SK-N-MC (cell line): ENCODE data around the gene NIT1.
A peak's percentile ranks its signal among the peaks of the same experiment; 100 is the strongest.

Source experiments
- DNase-seq: peaks from one replicate; pipeline ENCODE4 v3.0.0-alpha.2; 2011; ENCODE audit warnings: low read depth, low spot score
- H3K27ac ChIP-seq: fragments of 200-600 bp; sonication (generic); 2 replicates; pipeline ENCODE4 v1.5.1; 2016; ENCODE audit warnings: mixed run types
- H3K36me3 ChIP-seq: fragments of 200-600 bp; sonication (generic); 2 replicates; pipeline ENCODE4 v1.6.1; 2017; ENCODE audit warnings: antibody characterized with exemption, low read length, mixed read lengths; ENCODE audit not compliant: insufficient read depth
- H3K4me3 ChIP-seq: fragments of 200-600 bp; sonication (generic); 2 replicates; pipeline ENCODE4 v1.5.1; 2016
- H3K9ac ChIP-seq: fragments of 200-600 bp; sonication (generic); 2 replicates; pipeline ENCODE4 v1.8.0; 2017; ENCODE audit warnings: mixed run types, mixed read lengths; ENCODE audit not compliant: insufficient read length
- H3K9me3 ChIP-seq: fragments of 200-600 bp; sonication (generic); 2 replicates; pipeline ENCODE4 v1.6.1; 2017; ENCODE audit warnings: low read depth, mild to moderate bottlenecking, antibody characterized with exemption, low read length, moderate library complexity, mixed read lengths
- EZH2 ChIP-seq: fragments of 200-600 bp; sonication (generic); IDR thresholded peaks from one replicate; pipeline ENCODE4 v1.6.1; 2017; ENCODE audit warnings: antibody characterized with exemption
- FOXP2 ChIP-seq: optimal IDR thresholded peaks from 2 replicates; pipeline ENCODE3; 2011; ENCODE audit warnings: mild to moderate bottlenecking, moderate library complexity; ENCODE audit not compliant: insufficient read depth; ENCODE audit errors: extremely low read length, control extremely low read depth
- POLR2AphosphoS5 ChIP-seq: IDR thresholded peaks from 2 replicates; pipeline ENCODE4 v1.6.1; 2012; ENCODE audit warnings: mild to moderate bottlenecking, low read depth, low read length, borderline replicate concordance

NIT1 gene

GRCh38 chr1:161098210-161099068 is 19.5 kb upstream of the NIT1 start, which contains the start of gene KLHDC9:
Gene KLHDC9, plus strand, starts transcription at chr1:161098361. Its CDS starts 175 bp downstream, at chr1:161098536.
- H3K4me3 ChIP-seq = no peak within 1 kb of the TSS
- DNase-seq = no peak
- no peak within 1 kb of the TSS for H3K9ac ChIP-seq
- peaks cover 24% of the 10 kb centered on the region for H3K36me3 ChIP-seq
- TF ChIP-seq EZH2 = no peak
- TF ChIP-seq POLR2AphosphoS5 = no peak
- no peak for TF ChIP-seq FOXP2
- no peak within 1 kb of the TSS for H3K27ac ChIP-seq
- H3K9me3 ChIP-seq = no peaks in the 10 kb centered on the region

GRCh38 chr1:161099090-161099802 is 18.7 kb upstream of the NIT1 start:
- no peak for DNase-seq
- H3K27ac ChIP-seq = no peak overlapping the region
- peaks cover 24% of the 10 kb centered on the region for H3K36me3 ChIP-seq
- H3K9ac ChIP-seq = no peak overlapping the region
- H3K9me3 ChIP-seq = no peaks in the 10 kb centered on the region
- no peak overlapping the region for H3K4me3 ChIP-seq
- no peak for TF ChIP-seq FOXP2
- TF ChIP-seq EZH2 = no peak
- no peak for TF ChIP-seq POLR2AphosphoS5

- H3K36me3 ChIP-seq = peaks cover 24% of the 10 kb centered on the region
- DNase-seq = no peak
- H3K9me3 ChIP-seq = no peaks in the 10 kb centered on the region
- no peak overlapping the region for H3K9ac ChIP-seq
- H3K4me3 ChIP-seq = no peak overlapping the region
- H3K27ac ChIP-seq = 0 out of 2 replicates have a peak overlapping the region, but pooled peaks have one; percentile 3
- TF ChIP-seq POLR2AphosphoS5 (no peak), FOXP2 (no peak), EZH2 (no peak)
These were observed 17.3 kb upstream of the NIT1 start for GRCh38 chr1:161100556-161100955.

GRCh38 chr1:161106431-161106830 is 11.5 kb upstream of the NIT1 start:
- Histone ChIP-seq H3K4me3 (no peak overlapping the region), H3K36me3 (peaks cover 17% of the 10 kb centered on the region; the same call in 1 of the 2 replicates), H3K9ac (no peak overlapping the region), H3K27ac (no peak overlapping the region), H3K9me3 (no peaks in the 10 kb centered on the region)
- DNase-seq = no peak
- TF ChIP-seq FOXP2 (no peak), EZH2 (no peak), POLR2AphosphoS5 (no peak)

GRCh38 chr1:161111117-161111516 is 6.8 kb upstream of the NIT1 start:
- Histone ChIP-seq H3K9me3 (no peaks in the 10 kb centered on the region), H3K27ac (no peak overlapping the region), H3K36me3 (peaks cover 24% of the 10 kb centered on the region), H3K9ac (no peak overlapping the region), H3K4me3 (no peak overlapping the region)
- TF ChIP-seq POLR2AphosphoS5 (no peak), FOXP2 (no peak), EZH2 (no peak)
- DNase-seq = no peak

GRCh38 chr1:161111527-161111926 is 6.4 kb upstream of the NIT1 start:
- Histone ChIP-seq H3K4me3 (no peak overlapping the region), H3K36me3 (peaks cover 24% of the 10 kb centered on the region), H3K9ac (no peak overlapping the region), H3K9me3 (no peaks in the 10 kb centered on the region), H3K27ac (no peak overlapping the region)
- TF ChIP-seq FOXP2 (no peak), POLR2AphosphoS5 (no peak), EZH2 (no peak)
- no peak for DNase-seq

GRCh38 chr1:161113915-161114314 is 4.0 kb upstream of the NIT1 start:
- peaks cover 20% of the 10 kb centered on the region for H3K36me3 ChIP-seq
- no peak overlapping the region for H3K9ac ChIP-seq
- no peak for DNase-seq
- H3K27ac ChIP-seq = no peak overlapping the region
- TF ChIP-seq EZH2 (no peak), FOXP2 (no peak), POLR2AphosphoS5 (no peak)
- no peak overlapping the region for H3K4me3 ChIP-seq
- no peaks in the 10 kb centered on the region for H3K9me3 ChIP-seq

GRCh38 chr1:161114556-161114955 is 3.3 kb upstream of the NIT1 start:
- Histone ChIP-seq H3K4me3 (no peak overlapping the region), H3K27ac (no peak overlapping the region), H3K36me3 (peaks cover 19% of the 10 kb centered on the region), H3K9me3 (no peaks in the 10 kb centered on the region), H3K9ac (no peak overlapping the region)
- no peak for DNase-seq
- TF ChIP-seq FOXP2 (no peak), EZH2 (no peak), POLR2AphosphoS5 (no peak)
